GM12878 (cell line): Measurements from ENCODE around the gene SRP14. TPM values are rescaled to one million over a fixed set of nuclear protein-coding genes. Genes with fewer than 3 reads are reported as not detected.

Experiments used
- ATF7 ChIP-seq: fragments of 450-650 bp; IDR thresholded peaks from 2 replicates; pipeline ENCODE4 v1.6.1; 2016; ENCODE audit warnings: low read depth, mild to moderate bottlenecking
- CEBPB ChIP-seq, 2 experiments: fragments of 150-350 bp in 1 of 2; IDR thresholded peaks; 2 replicates each; pipeline ENCODE4 v1.6.1; 2012 to 2014; ENCODE audit warnings: low read depth in 2 of 2, low read length in 2 of 2, borderline replicate concordance in 1 of 2, inconsistent platforms in 1 of 2
- CHD4 ChIP-seq: fragments of 200-600 bp; sonication (generic); IDR thresholded peaks from 2 replicates; pipeline ENCODE4 v1.6.1; 2016; ENCODE audit warnings: mild to moderate bottlenecking
- EP300 ChIP-seq, 2 experiments: fragments of 150-350 bp in 1 of 2; IDR thresholded peaks; 2 replicates each; pipeline ENCODE4 v1.6.1; 2011 to 2012; ENCODE audit warnings: low read depth in 2 of 2, low read length in 2 of 2, borderline replicate concordance in 1 of 2, improper control_type of control experiment in 1 of 2, inconsistent platforms in 1 of 2; ENCODE audit not compliant: control insufficient read depth in 1 of 2
- ETV6 ChIP-seq, 2 experiments: fragments of 450-650 bp in 1 of 2; IDR thresholded peaks in 1 of 2; conservative IDR thresholded peaks in 1 of 2; 2 replicates each; pipeline ENCODE4 v1.6.1; 2014; ENCODE audit warnings: antibody characterized with exemption in 1 of 2, borderline replicate concordance in 1 of 2, low read depth in 1 of 2, mild to moderate bottlenecking in 1 of 2, moderate library complexity in 1 of 2
- KAT2A ChIP-seq: conservative IDR thresholded peaks from 2 replicates; pipeline ENCODE4 v1.6.1; 2011; ENCODE audit warnings: low read depth, low read length; ENCODE audit not compliant: control insufficient read depth
- RCOR1 ChIP-seq: conservative IDR thresholded peaks from 2 replicates; pipeline ENCODE4 v1.6.1; 2012; ENCODE audit warnings: low read depth, low read length, improper control_type of control experiment
- RUNX3 ChIP-seq: IDR thresholded peaks from 2 replicates; pipeline ENCODE4 v1.6.1; 2012; ENCODE audit warnings: low read length, inconsistent platforms
- SMAD1 ChIP-seq: fragments of 450-650 bp; IDR thresholded peaks from 2 replicates; pipeline ENCODE4 v1.6.1; 2018; ENCODE audit warnings: mild to moderate bottlenecking, low read depth; ENCODE audit not compliant: partially characterized antibody
- SMAD5 ChIP-seq: IDR thresholded peaks from 2 replicates; pipeline ENCODE4 v1.6.1; 2016; ENCODE audit warnings: antibody characterized with exemption, low read depth
- SREBF1 ChIP-seq: IDR thresholded peaks from 2 replicates; pipeline ENCODE4 v1.6.1; 2012; ENCODE audit warnings: mild to moderate bottlenecking, low read length
- polyA plus RNA-seq, 11 experiments: library from polyadenylated mRNA; depleted of rRNA in 4 of 11; unstranded in 6 of 11; stranded (reverse) in 5 of 11; fragments of >200 nt; fragmentation: Nextera tagmentation in 4 of 11; fragmentation: Illumina TruSeq in 1 of 11; extraction: Ambion mirVana in 4 of 11; extraction: Trizol in 1 of 11; gene quantifications; 1 replicate in 1 of 11; 2 replicates in 10 of 11; pipeline versions ENCODE4 v1.2.1 to v1.2.3, GENCODE V29; 2011 to 2016; ENCODE audit warnings: inconsistent platforms in 2 of 11, missing spikeins in 2 of 11, low read depth in 1 of 11
- total RNA-seq, 4 experiments: library from RNA; depleted of rRNA in 3 of 4; stranded (reverse); fragments of >200 nt in 3 of 4; fragmentation: Illumina TruSeq in 1 of 4; extraction: Trizol in 1 of 4; gene quantifications; 2 replicates each; pipeline versions ENCODE4 v1.2.1 to v1.2.3, GENCODE V29; 2013 to 2021
- TF ChIP-seq, protein P1 (sequence below): fragments of 450-650 bp; IDR thresholded peaks from 2 replicates; pipeline ENCODE4 v1.6.1; 2017; ENCODE audit warnings: mild to moderate bottlenecking, moderate library complexity
- TF ChIP-seq, protein P2 (sequence below): fragments of 450-650 bp; IDR thresholded peaks from 2 replicates; pipeline ENCODE4 v1.6.1; 2017; ENCODE audit warnings: antibody characterized with exemption, mild to moderate bottlenecking, moderate library complexity

SRP14 gene
- total and polyA plus RNA-seq, 10 of the 15 experiments (the other 5 are each of a cell fraction or from before 2014, with no cell fraction given) = 141 to 1,182 (median 493) TPM

DNA sequence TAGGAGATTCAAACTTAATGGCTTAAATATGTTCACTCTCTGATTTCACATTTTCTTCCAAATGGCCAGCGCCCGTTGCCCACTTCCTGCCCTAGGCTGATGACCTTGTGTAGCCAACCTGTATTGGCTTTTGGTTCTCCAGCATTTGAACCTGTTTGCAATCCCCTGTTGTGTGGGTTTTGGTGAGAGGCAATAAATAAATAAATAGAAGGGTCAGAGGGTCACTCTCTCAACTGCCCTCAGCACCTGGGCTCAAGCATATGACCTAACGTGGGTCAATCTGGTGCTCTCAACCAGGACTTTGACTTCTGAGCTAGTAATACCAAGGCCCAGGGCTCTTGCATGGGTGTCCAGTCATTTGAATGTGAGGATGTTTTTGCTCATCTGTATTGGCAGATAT is 1.8 kb upstream of the SRP14 start (continued):
- TF ChIP-seq, protein P1, sequence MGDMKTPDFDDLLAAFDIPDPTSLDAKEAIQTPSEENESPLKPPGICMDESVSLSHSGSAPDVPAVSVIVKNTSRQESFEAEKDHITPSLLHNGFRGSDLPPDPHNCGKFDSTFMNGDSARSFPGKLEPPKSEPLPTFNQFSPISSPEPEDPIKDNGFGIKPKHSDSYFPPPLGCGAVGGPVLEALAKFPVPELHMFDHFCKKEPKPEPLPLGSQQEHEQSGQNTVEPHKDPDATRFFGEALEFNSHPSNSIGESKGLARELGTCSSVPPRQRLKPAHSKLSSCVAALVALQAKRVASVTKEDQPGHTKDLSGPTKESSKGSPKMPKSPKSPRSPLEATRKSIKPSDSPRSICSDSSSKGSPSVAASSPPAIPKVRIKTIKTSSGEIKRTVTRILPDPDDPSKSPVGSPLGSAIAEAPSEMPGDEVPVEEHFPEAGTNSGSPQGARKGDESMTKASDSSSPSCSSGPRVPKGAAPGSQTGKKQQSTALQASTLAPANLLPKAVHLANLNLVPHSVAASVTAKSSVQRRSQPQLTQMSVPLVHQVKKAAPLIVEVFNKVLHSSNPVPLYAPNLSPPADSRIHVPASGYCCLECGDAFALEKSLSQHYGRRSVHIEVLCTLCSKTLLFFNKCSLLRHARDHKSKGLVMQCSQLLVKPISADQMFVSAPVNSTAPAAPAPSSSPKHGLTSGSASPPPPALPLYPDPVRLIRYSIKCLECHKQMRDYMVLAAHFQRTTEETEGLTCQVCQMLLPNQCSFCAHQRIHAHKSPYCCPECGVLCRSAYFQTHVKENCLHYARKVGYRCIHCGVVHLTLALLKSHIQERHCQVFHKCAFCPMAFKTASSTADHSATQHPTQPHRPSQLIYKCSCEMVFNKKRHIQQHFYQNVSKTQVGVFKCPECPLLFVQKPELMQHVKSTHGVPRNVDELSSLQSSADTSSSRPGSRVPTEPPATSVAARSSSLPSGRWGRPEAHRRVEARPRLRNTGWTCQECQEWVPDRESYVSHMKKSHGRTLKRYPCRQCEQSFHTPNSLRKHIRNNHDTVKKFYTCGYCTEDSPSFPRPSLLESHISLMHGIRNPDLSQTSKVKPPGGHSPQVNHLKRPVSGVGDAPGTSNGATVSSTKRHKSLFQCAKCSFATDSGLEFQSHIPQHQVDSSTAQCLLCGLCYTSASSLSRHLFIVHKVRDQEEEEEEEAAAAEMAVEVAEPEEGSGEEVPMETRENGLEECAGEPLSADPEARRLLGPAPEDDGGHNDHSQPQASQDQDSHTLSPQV = no peak
- TF ChIP-seq CHD4 = no peak
- TF ChIP-seq SMAD5 = no peak
- TF ChIP-seq KAT2A = no peak
- TF ChIP-seq SREBF1 = no peak
- no peak for TF ChIP-seq ATF7
- TF ChIP-seq SMAD1 = no peak
- TF ChIP-seq, protein P2, sequence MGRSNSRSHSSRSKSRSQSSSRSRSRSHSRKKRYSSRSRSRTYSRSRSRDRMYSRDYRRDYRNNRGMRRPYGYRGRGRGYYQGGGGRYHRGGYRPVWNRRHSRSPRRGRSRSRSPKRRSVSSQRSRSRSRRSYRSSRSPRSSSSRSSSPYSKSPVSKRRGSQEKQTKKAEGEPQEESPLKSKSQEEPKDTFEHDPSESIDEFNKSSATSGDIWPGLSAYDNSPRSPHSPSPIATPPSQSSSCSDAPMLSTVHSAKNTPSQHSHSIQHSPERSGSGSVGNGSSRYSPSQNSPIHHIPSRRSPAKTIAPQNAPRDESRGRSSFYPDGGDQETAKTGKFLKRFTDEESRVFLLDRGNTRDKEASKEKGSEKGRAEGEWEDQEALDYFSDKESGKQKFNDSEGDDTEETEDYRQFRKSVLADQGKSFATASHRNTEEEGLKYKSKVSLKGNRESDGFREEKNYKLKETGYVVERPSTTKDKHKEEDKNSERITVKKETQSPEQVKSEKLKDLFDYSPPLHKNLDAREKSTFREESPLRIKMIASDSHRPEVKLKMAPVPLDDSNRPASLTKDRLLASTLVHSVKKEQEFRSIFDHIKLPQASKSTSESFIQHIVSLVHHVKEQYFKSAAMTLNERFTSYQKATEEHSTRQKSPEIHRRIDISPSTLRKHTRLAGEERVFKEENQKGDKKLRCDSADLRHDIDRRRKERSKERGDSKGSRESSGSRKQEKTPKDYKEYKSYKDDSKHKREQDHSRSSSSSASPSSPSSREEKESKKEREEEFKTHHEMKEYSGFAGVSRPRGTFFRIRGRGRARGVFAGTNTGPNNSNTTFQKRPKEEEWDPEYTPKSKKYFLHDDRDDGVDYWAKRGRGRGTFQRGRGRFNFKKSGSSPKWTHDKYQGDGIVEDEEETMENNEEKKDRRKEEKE = no peak
- no peak for TF ChIP-seq RCOR1
- TF ChIP-seq CEBPB (IDR thresholded peaks at IDR 0.05; ENCODE audit: borderline replicate concordance in 1 of 2, low read depth in 2 of 2, low read length in 2 of 2) = no peak
- TF ChIP-seq ETV6 (conservative IDR thresholded peaks at IDR 0.05 in 1 of 2, IDR thresholded peaks at IDR 0.05 in 1 of 2; ENCODE audit: borderline replicate concordance in 1 of 2, low read depth in 1 of 2) = no peak
- no peak for TF ChIP-seq RUNX3
- no peak for TF ChIP-seq EP300 (IDR thresholded peaks at IDR 0.05; ENCODE audit: borderline replicate concordance in 1 of 2, control insufficient read depth in 1 of 2, low read depth in 2 of 2, low read length in 2 of 2)
